Measurements from ENCODE around the gene PRSS57. TPM values are rescaled to one million over a fixed set of nuclear protein-coding genes. Genes with fewer than 3 reads are reported as not detected.
"Not testable (repeated sequence)": the region's sequence is repeated elsewhere in the genome, so short reads cannot be mapped to it uniquely, and the experiment has no call there.

PRSS57 gene
- total RNA-seq, 1 experiment from 2014 or later, result not detected

- DNase-seq (ENCODE audit: low read depth), result no peak
Measured at GRCh38 chr19:723247-723646, 28.0 kb upstream of the PRSS57 start.

- DNase-seq (ENCODE audit: low read depth), result no peak
Measured at GRCh38 chr19:722553-723101, 27.4 kb upstream of the PRSS57 start.

DNA sequence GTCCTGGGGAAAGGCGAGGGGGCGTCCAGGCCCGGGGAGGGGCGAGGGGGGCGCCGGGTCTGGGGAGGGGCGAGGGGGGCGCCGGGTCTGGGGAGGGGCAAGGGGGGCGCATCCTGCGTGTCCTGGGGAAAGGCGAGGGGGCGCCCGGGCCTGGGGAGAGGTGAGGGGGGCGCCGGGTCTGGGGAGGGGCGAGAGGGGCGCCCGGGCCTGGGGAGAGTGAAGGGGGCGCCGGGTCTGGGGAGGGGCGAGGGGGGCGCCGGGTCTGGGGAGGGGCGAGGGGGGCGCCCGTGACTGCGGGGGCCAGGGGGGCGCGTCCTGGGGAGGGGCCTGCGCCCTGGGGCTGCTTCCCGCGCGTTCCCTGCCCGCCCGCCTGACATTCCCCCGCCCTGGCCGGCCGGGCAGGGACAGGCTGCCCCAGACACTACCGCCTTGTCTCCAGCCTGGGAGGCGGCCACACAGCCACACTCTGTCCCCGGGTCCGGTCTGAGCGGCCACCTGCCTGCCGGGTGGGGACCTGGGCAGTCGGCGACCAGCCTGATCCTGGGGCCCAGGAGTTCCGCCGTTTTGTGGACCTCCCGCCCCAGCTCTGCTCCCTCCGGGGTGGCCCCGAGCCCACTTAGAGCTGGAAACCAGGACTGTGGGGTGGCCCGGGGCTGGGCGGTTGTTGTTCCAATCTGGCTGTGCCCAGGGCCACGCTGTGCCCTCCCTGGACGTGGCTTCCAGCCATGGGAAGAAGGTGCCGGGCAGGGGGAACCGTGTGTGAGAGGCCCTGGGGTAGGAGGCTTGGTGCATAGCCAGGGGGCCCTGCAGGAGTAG lies 25.3 kb upstream of the PRSS57 start:
- DNase-seq (ENCODE audit: low read depth), result no peak

- no peak for DNase-seq (ENCODE audit: low read depth)
Measured at GRCh38 chr19:719636-720344, 24.5 kb upstream of the PRSS57 start.

- DNase-seq (ENCODE audit: low read depth), result no peak
Measured at GRCh38 chr19:718991-719512, 23.8 kb upstream of the PRSS57 start.

DNA sequence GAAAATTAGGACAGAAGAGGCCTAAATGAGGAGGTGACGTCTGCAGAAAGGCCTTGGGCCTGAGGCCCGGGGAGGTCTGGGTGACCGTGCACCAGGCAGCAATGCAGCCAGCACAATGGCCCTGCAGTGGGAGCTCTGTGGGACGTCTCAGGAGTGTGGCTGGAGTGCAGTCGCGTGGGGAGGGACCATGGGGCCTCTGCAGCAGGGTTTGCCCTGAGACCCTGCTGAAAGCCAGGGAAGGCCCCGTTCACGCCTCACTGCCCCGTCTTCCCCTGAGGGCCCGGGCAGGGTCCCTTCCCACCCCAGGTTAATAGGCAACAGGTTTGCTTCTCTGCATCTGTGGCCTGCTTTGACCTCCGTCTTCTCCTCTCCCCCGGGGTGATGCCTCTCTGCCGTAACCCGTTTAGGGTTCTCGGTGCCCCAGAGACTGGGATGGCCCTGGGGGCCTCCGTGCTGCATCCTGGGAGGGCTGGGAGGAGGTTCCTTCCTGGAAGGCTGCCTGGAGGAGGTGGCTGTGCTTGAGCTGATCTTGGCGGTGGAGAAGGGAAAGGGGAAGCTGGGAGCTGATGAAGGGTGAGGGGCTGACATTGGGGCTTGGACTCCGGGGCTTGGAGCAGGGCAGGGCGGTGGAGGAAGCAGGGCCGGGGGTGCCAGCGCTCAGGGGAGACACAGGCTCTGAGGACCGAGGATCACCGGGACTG lies 23.1 kb upstream of the PRSS57 start:
- no peak for DNase-seq (ENCODE audit: low read depth)

DNA sequence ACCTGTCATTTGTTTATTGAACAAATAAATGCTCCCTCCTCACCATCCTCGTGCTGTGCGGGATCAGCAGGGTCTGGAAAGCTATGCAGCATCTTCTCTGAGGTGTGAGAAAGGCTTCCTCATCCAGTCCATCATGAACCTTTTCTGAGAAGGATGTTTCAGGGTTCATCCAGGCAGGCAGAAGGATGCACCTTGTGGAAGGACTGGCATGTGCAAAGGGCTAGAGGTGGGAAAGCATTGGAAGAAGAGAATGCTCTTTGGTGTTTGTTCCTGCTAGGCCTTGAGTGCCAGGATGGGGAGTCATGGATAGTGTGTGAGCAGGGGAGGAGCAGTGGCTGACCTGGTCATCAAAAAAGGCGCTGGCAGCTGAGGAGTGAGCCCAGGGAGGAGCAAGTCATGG lies 20.1 kb upstream of the PRSS57 start:
- no peak for DNase-seq (ENCODE audit: low read depth)

GRCh38 chr19:711254-711653 lies 16.0 kb upstream of the PRSS57 start:
- no peak for DNase-seq (ENCODE audit: low read depth)

GRCh38 chr19:710767-711166 lies 15.5 kb upstream of the PRSS57 start:
- peak; percentile 28 for DNase-seq (ENCODE audit: low read depth)

DNA sequence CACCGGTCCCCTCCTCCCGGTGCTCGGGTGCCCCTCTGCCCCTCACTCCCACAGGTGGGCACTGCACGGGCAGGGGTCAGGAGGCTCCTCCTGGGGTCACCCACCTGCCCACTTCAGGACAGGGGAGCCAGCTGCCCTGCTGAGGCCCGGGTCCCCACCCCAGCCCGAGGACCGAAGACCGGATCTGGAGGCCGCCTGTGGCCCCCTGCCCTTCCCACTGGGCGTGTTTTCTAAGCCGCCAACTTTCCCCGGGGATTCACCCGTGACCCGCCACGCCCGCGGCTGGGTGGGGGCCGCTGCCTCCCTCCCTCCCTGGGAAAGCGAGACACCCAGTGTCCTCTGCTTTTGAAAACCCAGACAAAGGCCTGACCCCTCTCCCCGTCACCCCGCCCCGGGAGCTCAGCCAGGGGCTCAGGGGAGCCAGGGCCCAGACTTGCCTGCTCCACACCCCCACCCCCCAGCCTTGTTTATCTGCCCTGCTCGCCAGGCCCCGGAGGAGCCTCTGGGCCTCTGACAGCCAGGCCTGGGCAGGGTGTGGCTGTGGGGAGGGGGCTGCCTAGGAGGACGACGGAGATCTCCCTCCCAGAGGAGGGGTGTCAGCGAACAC lies 14.8 kb upstream of the PRSS57 start:
- no peak for DNase-seq (ENCODE audit: low read depth)

- no peak for DNase-seq (ENCODE audit: low read depth)
Measured at GRCh38 chr19:709196-709964, 14.1 kb upstream of the PRSS57 start.

- no peak for DNase-seq (ENCODE audit: low read depth)
Measured at GRCh38 chr19:708154-709143, 13.2 kb upstream of the PRSS57 start, which contains the start of gene PALM. TSS of gene PALM (plus strand) at chr19:708935. CDS start at chr19:709147, 212 bp downstream.

DNA sequence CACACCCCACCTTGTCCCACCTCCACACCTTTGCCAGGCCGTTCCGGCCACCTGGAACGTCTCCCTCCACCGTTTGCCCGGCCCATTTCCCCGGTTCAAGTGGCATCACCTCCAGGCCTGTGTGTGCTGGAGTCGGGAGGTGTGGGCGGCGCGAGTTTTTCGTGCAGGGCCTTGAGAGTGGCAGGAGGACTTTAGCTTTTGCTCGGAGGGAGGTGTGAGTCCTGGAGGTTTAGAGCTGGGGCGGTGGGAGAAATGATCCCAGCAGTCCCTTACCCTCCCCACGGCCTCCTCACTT lies 9.1 kb upstream of the PRSS57 start:
- no peak for DNase-seq (ENCODE audit: low read depth)

- no peak for DNase-seq (ENCODE audit: low read depth)
Measured at GRCh38 chr19:703651-704446, 8.6 kb upstream of the PRSS57 start.

- DNase-seq (ENCODE audit: low read depth), result no peak
Measured at GRCh38 chr19:703329-703650, 8.0 kb upstream of the PRSS57 start.

DNA sequence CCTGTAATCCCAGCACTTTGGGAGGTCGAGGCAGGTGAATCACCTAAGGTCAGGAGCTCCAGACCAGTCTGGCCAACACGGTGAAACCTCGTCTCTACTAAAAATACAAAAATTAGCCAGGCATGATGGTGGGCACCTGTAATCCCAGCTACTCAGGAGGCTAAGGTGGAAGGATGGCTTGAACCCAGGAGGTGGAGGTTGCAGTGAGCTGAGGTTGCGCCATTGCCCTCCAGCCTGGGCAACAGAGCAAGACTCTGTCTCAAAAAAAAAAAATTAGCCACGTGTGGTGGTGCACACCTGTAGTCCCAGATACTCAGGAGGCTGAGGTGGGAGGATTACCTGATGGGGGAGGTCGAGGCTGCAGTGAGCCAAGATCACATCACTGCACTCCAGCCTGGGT lies 7.6 kb upstream of the PRSS57 start:
- DNase-seq (ENCODE audit: low read depth), result not testable (repeated sequence)

DNA sequence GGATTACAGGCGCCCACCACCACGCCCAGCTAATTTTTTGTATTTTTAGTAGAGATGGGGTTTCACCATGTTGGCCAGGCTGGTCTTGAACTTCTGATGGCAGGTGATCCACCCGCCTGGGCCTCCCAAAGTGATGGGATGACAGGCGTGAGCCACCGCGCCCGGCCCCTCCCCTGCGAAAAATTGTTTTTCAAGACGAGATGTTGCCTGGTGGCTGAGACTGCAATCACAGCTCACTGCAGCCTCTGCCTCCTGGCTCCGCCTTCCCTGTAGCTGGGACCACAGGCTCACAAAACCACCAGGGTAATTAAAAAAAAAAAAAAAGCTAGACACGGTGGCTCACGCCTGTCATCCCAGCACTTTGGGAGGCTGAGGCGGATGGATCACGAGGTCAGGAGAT lies 4.6 kb upstream of the PRSS57 start:
- DNase-seq (ENCODE audit: low read depth), result peak; percentile 23

GRCh38 chr19:698529-698928 lies 3.3 kb upstream of the PRSS57 start:
- DNase-seq (ENCODE audit: low read depth), result not testable (repeated sequence)
